GM12872 (cell line): ENCODE measurements around the gene ZKSCAN2.

Source experiments
- TF ChIP-seq, protein P1 (sequence below): IDR thresholded peaks from 3 replicates; pipeline ENCODE4 v1.5.1; 2011; ENCODE audit warnings: low read depth, mild to moderate bottlenecking, low read length, moderate library complexity; ENCODE audit not compliant: insufficient read depth

The ZKSCAN2 gene

DNA sequence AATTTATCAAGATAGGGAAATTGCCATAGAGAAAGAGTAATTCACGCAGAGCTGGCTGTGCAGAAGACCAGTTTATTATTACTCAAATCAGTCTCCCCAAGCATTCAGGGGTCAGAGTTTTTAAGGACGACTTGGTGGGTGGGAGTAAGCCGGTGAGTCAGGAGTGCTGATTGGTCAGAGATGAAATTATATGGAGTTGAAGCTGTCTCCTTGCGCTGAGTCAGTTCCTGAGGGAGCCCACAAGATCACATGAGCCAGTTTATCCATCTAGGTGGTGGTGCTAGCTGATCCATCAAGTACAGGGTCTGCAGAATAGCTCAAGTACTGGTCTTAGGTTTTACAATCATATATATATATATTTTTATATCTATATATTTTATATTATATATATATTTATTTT is 46.9 kb downstream of the ZKSCAN2 start:
- TF ChIP-seq, protein P1, sequence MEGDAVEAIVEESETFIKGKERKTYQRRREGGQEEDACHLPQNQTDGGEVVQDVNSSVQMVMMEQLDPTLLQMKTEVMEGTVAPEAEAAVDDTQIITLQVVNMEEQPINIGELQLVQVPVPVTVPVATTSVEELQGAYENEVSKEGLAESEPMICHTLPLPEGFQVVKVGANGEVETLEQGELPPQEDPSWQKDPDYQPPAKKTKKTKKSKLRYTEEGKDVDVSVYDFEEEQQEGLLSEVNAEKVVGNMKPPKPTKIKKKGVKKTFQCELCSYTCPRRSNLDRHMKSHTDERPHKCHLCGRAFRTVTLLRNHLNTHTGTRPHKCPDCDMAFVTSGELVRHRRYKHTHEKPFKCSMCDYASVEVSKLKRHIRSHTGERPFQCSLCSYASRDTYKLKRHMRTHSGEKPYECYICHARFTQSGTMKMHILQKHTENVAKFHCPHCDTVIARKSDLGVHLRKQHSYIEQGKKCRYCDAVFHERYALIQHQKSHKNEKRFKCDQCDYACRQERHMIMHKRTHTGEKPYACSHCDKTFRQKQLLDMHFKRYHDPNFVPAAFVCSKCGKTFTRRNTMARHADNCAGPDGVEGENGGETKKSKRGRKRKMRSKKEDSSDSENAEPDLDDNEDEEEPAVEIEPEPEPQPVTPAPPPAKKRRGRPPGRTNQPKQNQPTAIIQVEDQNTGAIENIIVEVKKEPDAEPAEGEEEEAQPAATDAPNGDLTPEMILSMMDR: no peak

DNA sequence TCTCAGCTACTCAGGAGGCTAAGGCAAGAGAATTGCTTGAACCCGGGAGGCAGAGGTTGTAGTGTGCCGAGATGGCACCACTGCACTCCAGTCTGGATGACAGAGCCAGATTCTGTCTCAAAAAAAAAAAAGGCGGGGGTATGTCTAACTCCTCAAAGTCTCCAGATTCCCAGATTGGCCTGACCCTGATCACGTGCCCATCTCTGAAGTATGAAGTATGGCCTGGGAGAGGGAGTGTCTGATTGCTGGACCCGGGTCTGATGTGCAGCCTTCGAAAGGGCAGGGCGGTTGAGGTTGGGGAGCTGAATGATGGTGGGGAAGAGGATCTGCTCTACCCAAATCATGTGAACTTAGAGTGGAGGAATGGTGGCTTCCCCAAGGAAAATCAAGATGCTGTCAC is 58.2 kb downstream of the ZKSCAN2 start:
- TF ChIP-seq, protein P1: no peak

DNA sequence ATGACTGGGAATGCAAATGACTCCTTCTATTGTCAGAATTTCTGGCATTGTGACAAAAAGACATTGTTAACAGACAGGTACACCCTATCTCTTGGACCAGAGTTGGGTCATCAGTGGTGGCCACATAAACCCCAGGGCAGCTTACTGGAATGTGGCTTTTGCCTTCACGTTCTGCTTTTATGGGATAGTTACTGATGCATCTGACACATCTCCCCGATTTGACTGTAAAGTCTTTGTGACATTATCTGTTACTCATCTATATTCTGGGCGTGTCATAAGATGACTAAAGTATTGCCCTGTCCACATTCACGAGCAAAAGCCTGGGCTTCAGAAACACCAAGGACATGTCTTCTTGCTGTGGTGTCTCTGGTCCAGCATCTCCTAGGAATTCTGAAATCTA is 59.6 kb downstream of the ZKSCAN2 start:
- TF ChIP-seq, protein P1: no peak

DNA sequence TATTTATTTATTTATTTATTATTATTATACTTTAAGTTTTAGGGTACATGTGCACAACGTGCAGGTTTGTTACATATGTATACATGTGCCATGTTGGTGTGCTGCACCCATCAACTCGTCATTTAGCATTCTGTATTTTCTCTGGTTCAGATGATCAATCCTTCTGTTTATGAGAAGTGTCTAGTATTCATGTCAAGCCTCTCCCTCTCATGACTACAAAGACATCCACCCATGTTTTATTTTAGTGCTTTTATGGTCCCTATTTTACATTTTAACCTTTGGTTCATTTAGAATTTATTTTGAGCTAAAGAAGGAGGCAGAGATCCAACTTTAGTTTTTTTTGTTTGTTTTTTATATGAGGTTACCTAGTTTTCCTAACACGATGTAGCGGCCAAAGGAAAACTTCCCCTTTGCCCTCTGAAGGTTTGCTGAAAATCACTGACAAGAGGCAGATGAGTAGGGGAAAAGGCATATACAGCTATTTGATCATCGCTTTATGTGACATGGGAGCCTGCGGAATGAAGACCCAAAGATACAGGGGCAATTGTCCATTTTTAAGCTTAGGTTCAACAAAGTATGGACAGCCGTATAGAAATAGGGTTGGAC is 63.3 kb downstream of the ZKSCAN2 start:
- TF ChIP-seq, protein P1: no peak

DNA sequence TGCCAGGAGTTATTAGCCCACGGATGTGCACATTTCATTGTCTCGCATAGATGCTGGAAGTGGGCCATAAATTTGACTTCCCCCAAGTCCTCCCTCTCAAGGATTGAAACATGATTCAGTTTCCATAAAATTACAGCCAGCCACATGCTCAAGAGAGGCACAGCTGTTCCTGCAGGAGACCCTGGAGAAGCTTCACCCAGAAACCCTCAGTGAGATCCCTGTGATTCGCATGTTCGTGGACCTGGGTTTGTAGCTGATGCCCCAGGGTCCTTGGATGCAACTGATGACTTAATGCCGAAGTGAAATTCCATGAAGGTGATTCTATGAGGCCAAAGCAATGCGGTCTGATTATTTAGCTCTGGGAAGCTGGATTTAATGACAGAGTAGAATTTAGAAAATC is 65.5 kb downstream of the ZKSCAN2 start:
- TF ChIP-seq, protein P1: no peak

DNA sequence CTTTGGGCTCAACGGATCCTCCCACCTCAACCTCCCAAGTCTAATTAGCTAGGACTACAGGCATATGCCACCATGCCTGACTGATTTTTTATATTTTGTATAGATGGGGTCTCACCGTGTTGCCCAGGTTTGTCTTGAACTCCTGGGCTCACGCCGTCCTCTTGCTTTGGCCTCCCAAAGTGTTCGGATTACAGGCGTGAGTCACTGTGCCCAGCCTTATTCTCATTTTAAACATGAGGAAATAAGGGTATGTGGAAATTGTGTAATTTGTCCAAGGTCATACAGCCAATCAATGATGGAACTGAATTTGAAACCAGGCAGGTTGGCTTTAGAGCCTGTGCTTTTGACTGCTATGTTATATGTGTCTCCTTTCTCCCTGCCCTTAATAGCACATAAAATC is 68.3 kb downstream of the ZKSCAN2 start:
- TF ChIP-seq, protein P1: no peak

DNA sequence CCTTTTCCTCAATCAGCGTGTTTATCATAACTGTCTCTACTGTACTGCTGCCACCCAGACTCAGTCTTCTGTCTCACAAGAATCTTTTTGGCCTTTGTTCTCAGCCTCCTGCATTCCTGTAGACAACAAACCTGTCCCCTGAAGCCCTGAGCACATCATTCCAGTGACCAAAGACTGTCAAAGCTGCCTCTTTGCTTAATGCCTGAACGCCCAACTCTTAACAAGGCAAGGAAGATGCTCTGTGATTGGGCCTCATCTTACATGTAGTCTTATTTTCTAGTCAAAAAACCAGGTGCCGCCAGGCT is 70.2 kb downstream of the ZKSCAN2 start:
- TF ChIP-seq, protein P1: no peak
